GM12865 (cell line): Measurements from ENCODE around the gene PLEKHS1.

Source experiments
- DNase-seq: peaks from one replicate; pipeline ENCODE4 v3.0.0; 2010; ENCODE audit warnings: low read depth
- H3K4me3 ChIP-seq: 2 replicates; pipeline ENCODE4 v1.5.1; 2011; ENCODE audit warnings: mild to moderate bottlenecking, low read depth, low read length, control low read depth
- CTCF ChIP-seq: IDR thresholded peaks from 2 replicates; pipeline ENCODE4 v1.5.1; 2011; ENCODE audit warnings: low read length, control low read depth, low read depth, inconsistent platforms; ENCODE audit not compliant: insufficient read depth; ENCODE audit errors: missing control alignments

Gene PLEKHS1

GRCh38 chr10:113739577-113739976, 11.9 kb upstream of the PLEKHS1 start:
- H3K4me3 ChIP-seq: no peak overlapping the region
- no peak for TF ChIP-seq CTCF
- no peak for DNase-seq

- TF ChIP-seq CTCF: no peak
- DNase-seq: no peak
- H3K4me3 ChIP-seq: no peak overlapping the region
These were observed 10.6 kb upstream of the PLEKHS1 start for GRCh38 chr10:113740850-113741249.

GRCh38 chr10:113742466-113742865, 9.0 kb upstream of the PLEKHS1 start:
- no peak for TF ChIP-seq CTCF

GRCh38 chr10:113743594-113743993, 7.9 kb upstream of the PLEKHS1 start:
- no peak for TF ChIP-seq CTCF
- no peak for DNase-seq
- H3K4me3 ChIP-seq: no peak overlapping the region

More at GRCh38 chr10:113742466-113742865, 9.0 kb upstream of the PLEKHS1 start:
- H3K4me3 ChIP-seq: no peak overlapping the region
- no peak for DNase-seq

- no peak for TF ChIP-seq CTCF
- H3K4me3 ChIP-seq: no peak overlapping the region
- no peak for DNase-seq
These were observed 6.1 kb upstream of the PLEKHS1 start for GRCh38 chr10:113745374-113745773.

GRCh38 chr10:113746217-113746957, 5.1 kb upstream of the PLEKHS1 start:
- TF ChIP-seq CTCF: no peak
- DNase-seq: no peak
- no peak overlapping the region for H3K4me3 ChIP-seq

- H3K4me3 ChIP-seq: no peak overlapping the region
- DNase-seq: no peak
- no peak for TF ChIP-seq CTCF
These were observed 1.1 kb downstream of the PLEKHS1 start for GRCh38 chr10:113752553-113752952.
